DMS114 treated with DMSO at 0.1 percent for 48 hours (cell line): ENCODE results near the gene CIDEA.
"Not testable (repeated sequence)": the region's sequence is repeated elsewhere in the genome, so short reads cannot be mapped to it uniquely, and the experiment has no call there.

Experiments used
- DNase-seq: peaks from one replicate; lab custom pipeline; 2025; ENCODE audit not compliant: unreplicated experiment; lab: John Stamatoyannopoulos, UW

The CIDEA gene, protein sequence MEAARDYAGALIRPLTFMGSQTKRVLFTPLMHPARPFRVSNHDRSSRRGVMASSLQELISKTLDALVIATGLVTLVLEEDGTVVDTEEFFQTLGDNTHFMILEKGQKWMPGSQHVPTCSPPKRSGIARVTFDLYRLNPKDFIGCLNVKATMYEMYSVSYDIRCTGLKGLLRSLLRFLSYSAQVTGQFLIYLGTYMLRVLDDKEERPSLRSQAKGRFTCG

DNA sequence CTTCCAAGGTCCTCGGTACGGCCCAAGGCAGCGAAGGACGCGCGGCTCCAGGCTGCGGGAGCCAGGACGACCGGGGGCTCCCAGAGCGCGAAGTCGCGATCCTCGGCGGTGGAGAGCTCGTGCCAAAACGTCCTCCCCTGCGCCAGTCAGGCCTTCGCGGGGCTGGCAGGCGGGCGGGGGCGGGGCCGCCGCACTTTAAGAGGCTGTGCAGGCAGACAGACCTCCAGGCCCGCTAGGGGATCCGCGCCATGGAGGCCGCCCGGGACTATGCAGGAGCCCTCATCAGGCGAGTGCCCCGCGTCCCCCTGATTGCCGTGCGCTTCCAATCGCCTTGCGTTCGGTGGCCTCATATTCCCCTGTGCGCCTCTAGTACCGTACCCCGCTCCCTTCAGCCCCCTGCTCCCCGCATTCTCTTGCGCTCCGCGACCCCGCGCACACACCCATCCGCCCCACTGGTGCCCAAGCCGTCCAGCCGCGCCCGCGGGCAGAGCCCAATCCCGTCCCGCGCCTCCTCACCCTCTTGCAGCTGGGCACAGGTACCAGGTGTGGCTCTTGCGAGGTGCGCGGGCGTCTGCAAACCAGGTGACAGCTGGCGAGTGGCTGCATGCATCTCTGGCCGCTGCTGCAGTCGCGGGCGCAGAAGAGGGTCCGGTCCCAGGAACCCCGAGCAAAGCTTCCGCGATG is at the start of gene CIDEA:
TSS of gene CIDEA (plus strand) at position 226 of the 684 bp plus-strand sequence. CDS start at position 249, 23 bp downstream.
- no peak for DNase-seq

DNA sequence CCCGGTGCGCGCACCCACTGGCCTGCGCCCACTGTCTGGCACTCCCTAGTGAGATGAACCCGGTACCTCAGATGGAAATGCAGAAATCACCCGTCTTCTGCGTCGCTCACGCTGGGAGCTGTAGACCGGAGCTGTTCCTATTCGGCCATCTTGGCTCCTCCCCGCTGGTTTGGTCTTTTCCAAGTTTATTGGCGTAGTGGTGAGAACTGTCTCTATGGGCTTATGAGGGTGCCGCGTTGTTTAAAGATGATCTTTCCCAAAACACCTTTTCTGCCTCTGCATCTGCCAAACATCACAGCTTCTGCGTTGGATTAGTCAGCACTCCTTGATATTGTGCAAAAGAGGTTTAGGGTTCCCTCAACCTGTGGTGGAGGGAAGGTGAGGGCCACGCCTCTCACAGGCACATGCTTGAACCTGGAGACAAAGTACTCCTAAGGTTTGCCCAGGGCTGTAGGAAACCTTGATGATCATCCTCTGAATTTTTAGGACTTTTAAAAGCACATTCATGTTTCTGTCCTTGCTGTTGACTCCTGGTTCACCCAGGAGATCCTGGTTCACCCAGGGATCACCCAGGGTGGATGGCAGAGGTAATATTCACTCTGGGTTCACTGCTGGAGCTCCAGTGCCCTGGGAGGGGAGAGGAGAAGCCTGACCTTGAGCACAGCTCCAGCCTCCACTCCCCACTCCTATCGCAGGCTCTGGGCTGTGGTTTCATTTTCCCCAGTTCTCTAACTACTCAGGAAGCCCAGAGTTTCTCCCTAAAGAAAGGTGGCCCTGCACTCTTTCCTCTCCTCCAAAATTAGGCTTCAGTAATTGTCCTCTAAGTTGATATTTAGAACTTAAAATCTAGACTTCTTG is 45.6 kb upstream of the CIDEA start:
- peak; percentile 2 for DNase-seq

DNA sequence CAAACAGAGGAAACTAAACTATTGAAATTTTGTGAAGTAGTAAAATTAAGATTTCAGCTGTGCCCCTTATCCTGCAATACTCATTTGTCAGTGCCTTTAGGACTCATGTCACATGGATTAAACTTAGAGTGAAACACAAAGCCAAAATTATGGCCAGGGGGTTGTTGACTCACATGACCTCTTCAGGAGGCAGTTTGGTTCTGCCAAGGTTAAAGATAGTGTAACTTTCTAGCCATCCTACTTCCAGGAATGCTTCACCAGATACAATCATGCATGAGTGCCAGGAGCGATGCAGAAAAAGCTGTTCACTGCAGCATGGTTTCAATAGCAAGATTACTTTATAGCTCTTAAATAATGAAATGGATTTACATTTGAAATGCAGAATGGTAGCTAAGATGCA is 41.9 kb upstream of the CIDEA start:
- DNase-seq: not testable (repeated sequence)

- not testable (repeated sequence) for DNase-seq
These were observed 39.7 kb upstream of the CIDEA start for GRCh38 chr18:12214296-12215005.

GRCh38 chr18:12216471-12216870 is 37.7 kb upstream of the CIDEA start:
- not testable (repeated sequence) for DNase-seq

DNA sequence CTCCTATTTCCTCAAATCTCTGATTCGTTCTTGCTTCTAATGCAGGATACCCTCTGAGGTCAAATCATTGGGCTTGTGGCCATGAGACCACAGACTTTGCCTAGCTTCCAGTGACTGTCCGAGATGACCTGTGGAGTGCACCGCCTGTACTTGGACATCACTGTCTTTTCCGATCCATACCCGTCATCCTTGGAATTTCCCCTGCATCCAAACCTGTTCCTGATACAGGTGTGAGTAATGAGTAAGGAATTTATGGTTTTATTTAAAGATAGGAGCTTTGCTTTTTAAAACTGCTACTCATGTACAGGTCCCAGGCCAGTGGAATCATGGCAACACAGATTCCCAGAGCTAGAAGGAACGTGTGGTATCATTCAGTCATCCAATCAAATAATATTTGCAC is 35.6 kb upstream of the CIDEA start:
- not testable (repeated sequence) for DNase-seq

DNA sequence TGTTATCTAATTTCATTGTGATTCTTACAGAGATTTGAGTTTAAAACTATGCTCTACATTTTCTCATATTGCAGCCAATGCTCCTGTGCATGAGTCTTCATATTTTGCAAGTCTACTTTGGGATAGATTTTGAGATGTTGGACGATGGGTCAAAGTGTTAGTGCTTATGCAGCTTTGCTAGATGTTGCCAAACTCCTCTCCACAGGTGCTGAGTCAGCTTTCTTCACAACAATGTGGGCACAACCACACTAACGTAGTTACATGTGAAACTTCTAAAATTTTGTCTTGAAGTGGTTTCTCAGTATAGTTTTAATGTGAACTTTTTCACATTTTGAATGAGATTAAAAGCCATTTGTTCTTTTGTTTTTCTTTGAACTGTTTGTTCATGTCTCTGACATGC is 32.1 kb upstream of the CIDEA start:
- not testable (repeated sequence) for DNase-seq

- DNase-seq: not testable (repeated sequence)
These were observed 30.8 kb upstream of the CIDEA start for GRCh38 chr18:12223326-12223725.

DNA sequence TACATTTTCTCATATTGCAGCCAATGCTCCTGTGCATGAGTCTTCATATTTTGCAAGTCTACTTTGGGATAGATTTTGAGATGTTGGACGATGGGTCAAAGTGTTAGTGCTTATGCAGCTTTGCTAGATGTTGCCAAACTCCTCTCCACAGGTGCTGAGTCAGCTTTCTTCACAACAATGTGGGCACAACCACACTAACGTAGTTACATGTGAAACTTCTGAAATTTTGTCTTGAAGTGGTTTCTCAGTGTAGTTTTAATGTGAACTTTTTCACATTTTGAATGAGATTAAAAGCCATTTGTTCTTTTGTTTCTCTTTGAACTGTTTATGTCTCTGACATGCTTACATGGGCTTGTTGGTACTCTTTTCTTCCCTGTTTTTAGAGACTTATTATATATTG is 27.4 kb upstream of the CIDEA start:
- not testable (repeated sequence) for DNase-seq

GRCh38 chr18:12227399-12228186 is 26.6 kb upstream of the CIDEA start:
- DNase-seq: not testable (repeated sequence)

DNA sequence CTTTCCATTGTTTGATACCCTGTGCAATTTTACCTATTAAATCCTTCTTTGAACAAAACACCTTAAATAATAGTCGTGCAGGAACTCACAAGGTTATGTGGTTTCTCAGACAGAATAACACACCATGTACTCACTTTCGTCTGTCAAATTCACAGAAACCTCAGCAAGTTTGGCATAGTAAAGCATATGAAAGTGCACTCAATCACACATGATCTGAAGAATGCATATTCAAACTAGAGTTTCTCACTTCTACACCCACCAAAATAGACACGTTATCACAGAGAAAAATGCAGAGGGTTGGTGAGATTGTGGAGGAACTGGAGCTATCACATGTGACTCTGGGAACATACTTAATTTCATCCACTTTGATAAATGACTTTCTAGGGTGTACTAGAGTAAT is 25.9 kb upstream of the CIDEA start:
- not testable (repeated sequence) for DNase-seq

DNA sequence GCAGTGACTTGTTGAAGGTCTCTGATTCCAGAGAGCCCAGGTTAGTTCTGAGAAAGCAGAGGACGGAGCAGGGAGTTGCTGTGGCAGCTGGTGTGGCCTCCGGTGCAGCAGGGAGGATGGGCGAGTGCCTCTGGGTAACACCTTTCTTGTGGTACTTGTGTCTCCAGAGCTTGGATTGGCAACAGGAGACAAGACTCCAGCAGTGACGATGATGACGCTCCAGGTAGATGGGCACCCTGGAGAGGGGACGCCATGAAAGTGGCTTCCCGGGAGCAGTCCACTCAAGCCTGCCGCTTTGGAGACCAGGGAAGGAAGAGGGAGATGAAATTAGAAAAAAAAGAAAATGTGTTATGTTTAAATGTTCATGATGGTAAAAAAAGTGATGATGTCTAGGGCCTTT is 23.6 kb upstream of the CIDEA start:
- DNase-seq: not testable (repeated sequence)

- DNase-seq: no peak
These were observed 22.9 kb upstream of the CIDEA start for GRCh38 chr18:12231040-12231882.

- DNase-seq: no peak
These were observed 22.2 kb upstream of the CIDEA start for GRCh38 chr18:12231986-12232385.

DNA sequence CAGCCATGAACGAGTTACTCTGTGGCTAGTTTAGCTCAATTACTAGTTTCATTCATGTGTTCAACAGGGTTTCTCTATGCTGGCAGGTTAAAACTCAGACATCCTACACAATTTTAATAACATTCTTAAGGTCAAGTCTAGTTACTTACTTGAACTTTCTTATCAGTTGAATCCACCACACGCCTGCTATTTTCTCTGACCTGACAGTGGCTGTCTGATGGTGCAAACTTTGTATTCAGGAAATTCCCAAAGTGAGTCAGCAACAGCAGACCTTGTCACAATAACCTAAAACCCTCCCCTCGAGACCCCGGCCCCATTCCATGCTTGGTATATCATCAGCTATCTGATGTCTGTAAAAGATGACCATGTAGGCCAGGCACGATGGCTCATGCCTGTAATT is 20.8 kb upstream of the CIDEA start:
- DNase-seq: no peak

GRCh38 chr18:12234451-12235190 is 19.5 kb upstream of the CIDEA start:
- DNase-seq: no peak

DNA sequence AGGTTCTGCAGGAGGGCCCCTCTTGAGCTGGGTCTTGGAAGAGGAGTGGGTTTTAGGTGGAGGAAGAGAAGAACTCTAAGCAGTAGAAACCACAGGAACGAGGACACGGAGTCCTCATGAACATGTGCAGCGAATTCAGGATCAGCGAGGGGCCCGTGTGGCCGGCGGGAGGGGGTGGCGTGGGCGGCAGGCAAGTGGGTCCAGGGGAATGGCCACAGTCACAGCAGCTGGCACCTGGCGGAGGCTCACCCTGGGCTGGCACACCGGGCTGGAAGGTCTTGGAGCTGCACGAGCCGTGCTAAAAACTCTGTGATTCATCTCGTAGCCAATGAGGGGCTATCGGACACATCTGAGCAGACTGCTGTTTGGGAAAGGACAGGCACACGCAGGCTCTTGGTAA is 18.0 kb upstream of the CIDEA start:
- DNase-seq: no peak

- no peak for DNase-seq
These were observed 17.0 kb upstream of the CIDEA start for GRCh38 chr18:12236934-12237832.
